ENCODE results near the gene DAP. TPM values are rescaled to one million over a fixed set of nuclear protein-coding genes. Genes with fewer than 3 reads are reported as not detected.
A peak's percentile ranks its signal among the peaks of the same experiment; 100 is the strongest.

DAP gene
- total and polyA plus RNA-seq, 10 of the 15 experiments (the other 5 are each of a cell fraction or from before 2014, with no cell fraction given): 12.9 to 130 (median 49.9) TPM

- RAD21 ChIA-PET (ENCODE audit: unreplicated experiment): no interaction called here
- Histone ChIP-seq H3K36me3 (ENCODE audit: control insufficient read depth in 2 of 2, insufficient read depth in 2 of 2, low read length in 1 of 2) (peaks cover 26 to 37% of the 10 kb centered on the region in 2 experiments), H3K4me2 (ENCODE audit: control insufficient read depth, insufficient read depth) (no peak overlapping the region), H3K9me3 (replicated peaks; ENCODE audit: control insufficient read depth, insufficient read depth, low read length) (0 out of 3 replicates have a peak, but pooled peaks cover 2% of the 10 kb centered on the region), H3K79me2 (ENCODE audit: control insufficient read depth, insufficient read depth, low read length) (no peaks in the 10 kb centered on the region; the same call in none of the 2 replicates), H3K4me3 (no peak overlapping the region), H2AFZ (ENCODE audit: control insufficient read depth, low read depth, low read length) (no peak overlapping the region), H3K27ac (ENCODE audit: control insufficient read depth, insufficient read depth) (peak overlapping the region; percentile 4; the same call in 1 of the 2 replicates), H3K4me1 (ENCODE audit: control insufficient read depth, insufficient read depth, low read length) (no peaks in the 10 kb centered on the region; the same call in 1 of the 2 replicates), H3K27me3 (replicated peaks in 1 of 2; ENCODE audit: control insufficient read depth in 2 of 2, insufficient read depth in 2 of 2, low read length in 1 of 2) (no peaks in the 10 kb centered on the region), H4K20me1 (ENCODE audit: control insufficient read depth, insufficient read depth) (no peaks in the 10 kb centered on the region), H3K9ac (ENCODE audit: control insufficient read depth, insufficient read depth, low read length) (no peak overlapping the region)
- FAIRE-seq: no peak
- SMC1A ChIA-PET (ENCODE audit: uncharacterized antibody, unreplicated experiment): no interaction called here
- CTCF ChIA-PET: no interaction called here
- TF ChIP-seq SMAD1 (IDR thresholded peaks at IDR 0.05; ENCODE audit: low read depth, partially characterized antibody): no peak
- 0 out of 2 replicates have a peak, but pooled peaks have one; percentile 18 for TF ChIP-seq POLR2A (IDR thresholded peaks at IDR 0.05; ENCODE audit: low read depth, low read length)
- 92% methylated on average over 13 of the region's 13 CpGs for WGBS (ENCODE audit: insufficient coverage, insufficient replicate concordance, low lambda C conversion rate, missing lambda C conversion rate)
- intact Hi-C loops (cut with micrococcal nuclease; ENCODE audit: unreplicated experiment): loop anchor here (2.0 kb wide), 1 partner anchor 30 kb away; no protein-coding TSS in a partner anchor
- DNase-seq (ENCODE audit: low read depth, low spot score): no peak
- TSS peak; percentile 4 for BruUV-seq (replicated peaks)
- in situ Hi-C loops (cut with MboI): no loop called here
- no peak for ATAC-seq
- POLR2A ChIA-PET: no interaction called here
These were observed 106.5 kb downstream of the DAP start for GRCh38 chr5:10654566-10654965.

DNA sequence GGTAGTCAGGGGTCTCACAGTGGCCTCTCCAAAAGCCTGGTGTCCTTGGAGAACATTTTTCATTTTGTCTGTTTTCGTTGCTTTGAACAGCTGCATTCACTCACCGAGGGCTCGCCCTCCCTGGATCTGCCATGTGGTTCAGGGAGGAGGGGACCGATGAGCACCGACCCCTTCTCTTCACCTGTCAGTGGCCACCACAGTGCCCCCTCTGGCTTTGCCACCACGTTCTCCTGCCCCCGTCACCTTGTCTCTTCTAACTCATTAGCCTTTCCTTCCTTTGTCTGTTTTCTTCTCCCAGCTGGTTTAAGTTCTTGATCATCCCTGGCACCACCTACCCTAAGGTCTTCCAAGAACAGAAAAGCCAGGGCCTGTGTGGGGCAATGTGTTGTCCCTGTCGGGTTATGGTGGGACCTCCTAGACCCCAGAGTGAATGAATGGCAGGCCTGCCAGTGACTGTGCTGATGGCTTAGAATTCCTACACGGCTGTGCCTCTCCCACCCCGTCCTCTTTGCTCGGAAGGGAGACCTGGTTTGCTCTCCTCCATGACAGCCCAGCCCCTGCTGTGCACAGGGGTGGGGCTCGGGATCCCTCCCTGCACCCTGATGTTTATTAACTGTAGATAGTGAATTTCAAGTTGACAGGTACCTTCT lies 107.2 kb downstream of the DAP start:
- no TSS peak for BruUV-seq (replicated peaks)
- Histone ChIP-seq H4K20me1 (ENCODE audit: control insufficient read depth, insufficient read depth) (no peaks in the 10 kb centered on the region), H3K27ac (ENCODE audit: control insufficient read depth, insufficient read depth) (no peak overlapping the region), H3K4me3 (no peak overlapping the region), H3K4me1 (ENCODE audit: control insufficient read depth, insufficient read depth, low read length) (no peaks in the 10 kb centered on the region; the same call in 1 of the 2 replicates), H3K27me3 (replicated peaks in 1 of 2; ENCODE audit: control insufficient read depth in 2 of 2, insufficient read depth in 2 of 2, low read length in 1 of 2) (no peaks in the 10 kb centered on the region), H2AFZ (ENCODE audit: control insufficient read depth, low read depth, low read length) (no peak overlapping the region), H3K4me2 (ENCODE audit: control insufficient read depth, insufficient read depth) (no peak overlapping the region), H3K36me3 (ENCODE audit: control insufficient read depth in 2 of 2, insufficient read depth in 2 of 2, low read length in 1 of 2) (peaks cover 26 to 38% of the 10 kb centered on the region in 2 experiments), H3K9me3 (replicated peaks; ENCODE audit: control insufficient read depth, insufficient read depth, low read length) (0 out of 3 replicates have a peak, but pooled peaks cover 2% of the 10 kb centered on the region), H3K79me2 (ENCODE audit: control insufficient read depth, insufficient read depth, low read length) (no peaks in the 10 kb centered on the region; the same call in none of the 2 replicates), H3K9ac (ENCODE audit: control insufficient read depth, insufficient read depth, low read length) (no peak overlapping the region)
- intact Hi-C loops (cut with micrococcal nuclease; ENCODE audit: unreplicated experiment): loop anchor here (2.0 kb wide), 1 partner anchor 31 kb away; no protein-coding TSS in a partner anchor
- CTCF ChIA-PET: interaction anchor here (1.3 to 1.9 kb wide), 2 partner anchors 31 to 36 kb away, joined by 3 to 4 read pairs; no protein-coding TSS in a partner anchor
- POLR2A ChIA-PET: no interaction called here
- WGBS (ENCODE audit: insufficient coverage, insufficient replicate concordance, low lambda C conversion rate, missing lambda C conversion rate): 84% methylated on average over 12 of the region's 12 CpGs
- DNase-seq (ENCODE audit: low read depth, low spot score) (no peak), ATAC-seq (no peak), FAIRE-seq (no peak)
- in situ Hi-C loops (cut with MboI): no loop called here
- SMC1A ChIA-PET (ENCODE audit: uncharacterized antibody, unreplicated experiment): no interaction called here
- RAD21 ChIA-PET (ENCODE audit: unreplicated experiment): no interaction called here
- TF ChIP-seq SIN3A (IDR thresholded peaks at IDR 0.05; ENCODE audit: low read depth, low read length): no peak
- no peak for TF ChIP-seq SP1 (IDR thresholded peaks at IDR 0.05; ENCODE audit: low read depth, low read length)
- no peak for TF ChIP-seq ATF2 (IDR thresholded peaks at IDR 0.05; ENCODE audit: low read length)
- no peak for TF ChIP-seq USF2 (IDR thresholded peaks at IDR 0.05; ENCODE audit: borderline replicate concordance, low read depth, low read length)
- TF ChIP-seq, protein P1, sequence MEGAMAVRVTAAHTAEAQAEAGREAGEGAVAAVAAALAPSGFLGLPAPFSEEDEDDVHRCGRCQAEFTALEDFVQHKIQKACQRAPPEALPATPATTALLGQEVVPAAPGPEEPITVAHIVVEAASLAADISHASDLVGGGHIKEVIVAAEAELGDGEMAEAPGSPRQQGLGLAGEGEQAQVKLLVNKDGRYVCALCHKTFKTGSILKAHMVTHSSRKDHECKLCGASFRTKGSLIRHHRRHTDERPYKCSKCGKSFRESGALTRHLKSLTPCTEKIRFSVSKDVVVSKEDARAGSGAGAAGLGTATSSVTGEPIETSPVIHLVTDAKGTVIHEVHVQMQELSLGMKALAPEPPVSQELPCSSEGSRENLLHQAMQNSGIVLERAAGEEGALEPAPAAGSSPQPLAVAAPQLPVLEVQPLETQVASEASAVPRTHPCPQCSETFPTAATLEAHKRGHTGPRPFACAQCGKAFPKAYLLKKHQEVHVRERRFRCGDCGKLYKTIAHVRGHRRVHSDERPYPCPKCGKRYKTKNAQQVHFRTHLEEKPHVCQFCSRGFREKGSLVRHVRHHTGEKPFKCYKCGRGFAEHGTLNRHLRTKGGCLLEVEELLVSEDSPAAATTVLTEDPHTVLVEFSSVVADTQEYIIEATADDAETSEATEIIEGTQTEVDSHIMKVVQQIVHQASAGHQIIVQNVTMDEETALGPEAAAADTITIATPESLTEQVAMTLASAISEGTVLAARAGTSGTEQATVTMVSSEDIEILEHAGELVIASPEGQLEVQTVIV (IDR thresholded peaks at IDR 0.05; ENCODE audit: borderline replicate concordance, partially characterized antibody): no peak
- TF ChIP-seq MXI1 (IDR thresholded peaks at IDR 0.05; ENCODE audit: low read depth, low read length): no peak
- no peak for TF ChIP-seq CBFB (IDR thresholded peaks at IDR 0.05; ENCODE audit: low read depth)
- no peak for TF ChIP-seq FOXM1 (IDR thresholded peaks at IDR 0.05; ENCODE audit: low read depth, low read length)
- TF ChIP-seq MTA3 (IDR thresholded peaks at IDR 0.05; ENCODE audit: borderline replicate concordance, low read length): no peak
- no peak for TF ChIP-seq NR2C1 (IDR thresholded peaks at IDR 0.05)

All from GM12878 (cell line).